ENCODE measurements around the gene TWF2.

TWF2 gene

GRCh38 chr3:52243791-52244628, 5.1 kb upstream of the TWF2 start:
- no peak overlapping the region for H3K27ac ChIP-seq
- TF ChIP-seq CTCF (IDR thresholded peaks at IDR 0.05): no peak
- TF ChIP-seq ZFX (IDR thresholded peaks at IDR 0.05; ENCODE audit: borderline replicate concordance): no peak

- TF ChIP-seq ZFX (IDR thresholded peaks at IDR 0.05; ENCODE audit: borderline replicate concordance) (no peak), CTCF (IDR thresholded peaks at IDR 0.05) (no peak)
- H3K27ac ChIP-seq: no peak overlapping the region
Observed at GRCh38 chr3:52242039-52242438, 3.1 kb upstream of the TWF2 start.

- TF ChIP-seq CTCF (IDR thresholded peaks at IDR 0.05) (no peak), ZFX (IDR thresholded peaks at IDR 0.05; ENCODE audit: borderline replicate concordance) (no peak)
- peak overlapping the region; percentile 79 for H3K27ac ChIP-seq
Observed at GRCh38 chr3:52240886-52241370, 2.0 kb upstream of the TWF2 start.

GRCh38 chr3:52240059-52240885, 1.3 kb upstream of the TWF2 start:
- TF ChIP-seq CTCF (IDR thresholded peaks at IDR 0.05) (no peak), ZFX (IDR thresholded peaks at IDR 0.05; ENCODE audit: borderline replicate concordance) (no peak)
- H3K27ac ChIP-seq: peak overlapping the region; percentile 79

GRCh38 chr3:52238193-52238760, 681 bp downstream of the TWF2 start:
- no peak for TF ChIP-seq CTCF (IDR thresholded peaks at IDR 0.05)
- TF ChIP-seq ZFX (IDR thresholded peaks at IDR 0.05; ENCODE audit: borderline replicate concordance): no peak
- peak overlapping the region; percentile 79 for H3K27ac ChIP-seq

GRCh38 chr3:52237657-52238172, 1.2 kb downstream of the TWF2 start:
- H3K27ac ChIP-seq: peak overlapping the region; percentile 79
- TF ChIP-seq ZFX (IDR thresholded peaks at IDR 0.05; ENCODE audit: borderline replicate concordance): no peak
- no peak for TF ChIP-seq CTCF (IDR thresholded peaks at IDR 0.05)
